Erythroblast (primary cell): ENCODE measurements around the gene TSPAN15.

Experiments
- GATA1 ChIP-seq: IDR thresholded peaks from 2 replicates; pipeline ENCODE4 v1.6.1; 2011; ENCODE audit warnings: low read depth, mild to moderate bottlenecking, control low read depth, low read length, moderate library complexity
- POLR2A ChIP-seq: IDR thresholded peaks from 2 replicates; pipeline ENCODE4 v1.6.1; 2011; ENCODE audit warnings: mild to moderate bottlenecking, low read length

DNA sequence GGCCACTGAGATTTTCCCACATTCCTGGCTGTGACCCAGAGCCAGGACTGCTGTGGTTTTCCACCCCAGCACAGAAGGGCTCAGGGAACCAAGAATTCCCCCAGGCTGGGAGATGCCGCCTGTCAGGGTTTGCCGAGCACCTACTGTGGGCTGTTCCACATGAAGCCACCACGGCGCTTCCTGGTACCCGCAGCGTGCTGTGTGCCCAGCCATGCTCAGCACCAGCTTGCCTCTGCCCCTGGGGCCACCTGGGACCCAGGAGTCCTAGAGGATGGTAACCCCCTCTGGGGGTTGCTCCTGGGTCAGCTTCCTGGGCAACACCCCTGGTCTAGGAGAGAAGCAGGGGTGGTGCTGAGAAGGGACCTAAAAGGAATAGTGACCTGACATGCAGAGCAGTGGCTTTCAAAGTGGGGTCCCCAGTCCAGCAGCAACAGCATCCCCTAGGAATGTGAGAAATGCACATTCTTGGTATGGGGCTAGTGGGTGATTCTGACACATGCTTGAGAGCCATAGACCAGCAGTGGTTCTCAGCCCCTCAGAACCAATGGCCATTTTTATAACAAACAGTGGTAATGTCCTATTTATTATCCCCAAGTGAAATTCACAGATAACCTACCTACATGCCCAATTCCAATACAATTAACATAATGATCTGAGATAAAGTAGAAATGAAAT is 53.4 kb downstream of the TSPAN15 start:
- TF ChIP-seq POLR2A, result no peak
- no peak for TF ChIP-seq GATA1
